Vagina (tissue), 2 donors: Measurements from ENCODE around the gene NEMF. TPM values are rescaled to one million over a fixed set of nuclear protein-coding genes. Genes with fewer than 3 reads are reported as not detected.

Source experiments
- DNase-seq, 2 donors: peaks; one replicate each; pipeline ENCODE4 v3.0.0-alpha.2; 2017; ENCODE audit errors: extremely low spot score in 2 of 2
- H3K27ac ChIP-seq: fragments of 200-600 bp; sonication (generic); one replicate; pipeline ENCODE4 v1.5.1; 2019
- H3K27me3 ChIP-seq: fragments of 200-600 bp; sonication (generic); one replicate; pipeline ENCODE4 v1.5.1; 2019
- H3K36me3 ChIP-seq, 2 donors: fragments of 200-600 bp; sonication (generic); one replicate each; pipeline ENCODE4 v1.5.1; 2017 to 2019
- H3K4me1 ChIP-seq: fragments of 200-600 bp; sonication (generic); one replicate; pipeline ENCODE4 v1.5.1; 2019
- H3K4me3 ChIP-seq, 2 donors: fragments of 200-600 bp; sonication (generic); 1 replicate in 1 of 2; 2 replicates in 1 of 2; pipeline ENCODE4 v1.5.1; 2016 to 2019
- H3K9me3 ChIP-seq: fragments of 200-600 bp; sonication (generic); one replicate; pipeline ENCODE4 v1.5.1; 2019
- CTCF ChIP-seq, 3 experiments: fragments of 450-650 bp in 2 of 3; fragments of 200-600 bp in 1 of 3; sonication (generic) in 1 of 3; IDR thresholded peaks; one replicate each; pipeline ENCODE4 v1.5.1; 2017 to 2019; ENCODE audit warnings: antibody characterized with exemption in 3 of 3, mild to moderate bottlenecking in 2 of 3, moderate library complexity in 2 of 3
- POLR2A ChIP-seq, 2 donors: fragments of 450-650 bp; IDR thresholded peaks; one replicate each; pipeline ENCODE4 v1.6.1; 2017; ENCODE audit warnings: antibody characterized with exemption in 2 of 2, mild to moderate bottlenecking in 2 of 2, moderate library complexity in 2 of 2
- POLR2AphosphoS5 ChIP-seq, 2 donors: sonication (generic); formaldehyde crosslinking; IDR thresholded peaks; one replicate each; pipeline ENCODE4 v1.9.0; 2017; ENCODE audit warnings: antibody characterized with exemption in 2 of 2, mild to moderate bottlenecking in 2 of 2, low read depth in 1 of 2; ENCODE audit not compliant: insufficient read depth in 1 of 2
- intact Hi-C: fragments of 100-400 bp; cut with DNase I; formaldehyde crosslinking; loops from one replicate; pipeline ENCODE4 v1.15.1; 2023
- small RNA-seq: library from RNA; depleted of rRNA; stranded (forward); fragments of <200 nt; gene quantifications from one replicate; pipeline ENCODE3, GENCODE V24; 2016
- total RNA-seq: library from RNA; depleted of rRNA; stranded (reverse); fragments of >200 nt; gene quantifications from one replicate; pipeline ENCODE4 v1.2.3, GENCODE V29; 2016

Gene NEMF
- total RNA-seq, 1 donor from 2014 or later: 77.8 TPM

DNA sequence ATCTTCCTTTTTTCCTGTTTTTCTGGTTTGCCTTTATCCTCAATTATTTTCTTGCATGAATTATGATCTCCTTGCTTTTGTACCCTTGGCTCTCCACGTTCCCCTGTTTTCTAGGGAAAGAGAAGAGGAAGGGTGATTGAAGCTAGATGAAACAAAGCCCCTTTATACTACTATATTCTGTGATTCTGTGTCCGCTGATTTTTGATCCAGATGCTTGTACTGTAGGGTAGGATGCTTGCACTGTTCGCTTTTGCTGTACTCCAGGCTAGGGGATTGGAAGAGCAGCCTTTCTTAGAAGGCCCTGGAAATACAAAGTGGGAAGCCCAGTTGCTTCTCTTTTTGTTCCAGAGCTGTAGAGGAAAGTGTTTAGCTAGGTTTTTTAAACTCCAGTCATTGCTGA lies 119.7 kb downstream of the NEMF start:
- Histone ChIP-seq H3K4me3 (no peak overlapping the region), H3K4me1 (no peaks in the 10 kb centered on the region), H3K27ac (no peak overlapping the region), H3K36me3 (peaks cover 0 to 7% of the 10 kb centered on the region in 2 donors), H3K27me3 (no peaks in the 10 kb centered on the region), H3K9me3 (no peaks in the 10 kb centered on the region)
- intact Hi-C loops: no loop called here
- DNase-seq: no peak
- TF ChIP-seq CTCF (IDR thresholded peaks at IDR 0.05) (no peak), POLR2AphosphoS5 (IDR thresholded peaks at IDR 0.05; ENCODE audit: insufficient read depth in 1 of 2, low read depth in 1 of 2) (no peak), POLR2A (IDR thresholded peaks at IDR 0.05) (no peak)

Small RNA genes lying within 50 kb of the gene (small RNA-seq; reads per million reads assigned to genes)
- gene RF00019 (not detected), gene RN7SL2 (83.6 reads per million, percentile 97 among the genes with 10 or more reads in this experiment), gene RN7SL3 (0.86 reads per million, percentile 8 among the genes with 10 or more reads in this experiment), gene RNU6-189P (not detected), gene RNU6-539P (not detected)

Other genes starting within 250 kb of the NEMF start
- 208 TPM for gene RPL36AL, start 232.2 kb downstream of the NEMF start, total RNA-seq
- gene MGAT2, start 232.0 kb downstream of the NEMF start, total RNA-seq: 11.3 TPM
- gene DNAAF2, start 217.5 kb downstream of the NEMF start, total RNA-seq: 7.9 TPM
- gene POLE2, start 164.6 kb downstream of the NEMF start, total RNA-seq: 4.9 TPM
- gene KLHDC1, start 159.7 kb downstream of the NEMF start, total RNA-seq: 4.7 TPM
- 77.8 TPM for gene KLHDC2, start 84.6 kb downstream of the NEMF start, total RNA-seq
- 48.6 TPM for gene ARF6, start 40.3 kb upstream of the NEMF start, total RNA-seq